Measurements from ENCODE around the gene PCGF3. TPM values are rescaled to one million over a fixed set of nuclear protein-coding genes. Genes with fewer than 3 reads are reported as not detected.

PCGF3 gene
- total and polyA plus RNA-seq, 4 donors = 11.0 to 23.3 (median 14.3) TPM

DNA sequence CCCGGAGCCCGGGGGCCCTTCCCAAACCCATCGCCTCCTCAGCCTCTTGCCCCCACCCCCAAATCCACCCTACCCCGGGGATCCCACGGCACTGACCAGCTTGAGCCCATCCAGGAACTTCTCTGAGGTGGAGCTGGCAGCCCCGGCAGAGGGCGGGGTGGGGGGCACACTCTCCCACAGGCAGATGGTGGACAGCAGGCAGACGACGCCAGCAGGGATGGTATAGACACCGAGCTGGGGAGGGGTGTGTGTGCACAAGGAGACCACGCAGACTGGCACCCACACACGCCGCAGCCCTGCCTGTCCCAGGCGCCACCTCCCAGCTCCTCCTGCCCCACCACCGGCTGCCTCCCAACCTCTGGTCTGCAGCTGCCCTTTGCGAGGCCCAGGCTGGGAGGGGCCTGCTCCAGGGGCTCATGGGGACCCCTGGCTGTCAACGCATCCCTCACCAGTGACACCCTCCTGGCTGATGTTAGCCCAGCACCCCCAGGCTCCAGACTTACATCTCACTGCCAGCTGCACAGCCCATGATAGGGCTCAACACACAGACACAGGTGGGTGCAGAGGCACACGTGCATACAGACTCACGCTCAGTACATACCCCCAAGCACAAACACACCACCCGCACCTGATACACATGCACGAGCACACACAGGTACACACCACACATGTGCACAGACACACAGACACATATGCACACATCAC lies 20.9 kb upstream of the PCGF3 start (continued):
- TF ChIP-seq, protein P1, sequence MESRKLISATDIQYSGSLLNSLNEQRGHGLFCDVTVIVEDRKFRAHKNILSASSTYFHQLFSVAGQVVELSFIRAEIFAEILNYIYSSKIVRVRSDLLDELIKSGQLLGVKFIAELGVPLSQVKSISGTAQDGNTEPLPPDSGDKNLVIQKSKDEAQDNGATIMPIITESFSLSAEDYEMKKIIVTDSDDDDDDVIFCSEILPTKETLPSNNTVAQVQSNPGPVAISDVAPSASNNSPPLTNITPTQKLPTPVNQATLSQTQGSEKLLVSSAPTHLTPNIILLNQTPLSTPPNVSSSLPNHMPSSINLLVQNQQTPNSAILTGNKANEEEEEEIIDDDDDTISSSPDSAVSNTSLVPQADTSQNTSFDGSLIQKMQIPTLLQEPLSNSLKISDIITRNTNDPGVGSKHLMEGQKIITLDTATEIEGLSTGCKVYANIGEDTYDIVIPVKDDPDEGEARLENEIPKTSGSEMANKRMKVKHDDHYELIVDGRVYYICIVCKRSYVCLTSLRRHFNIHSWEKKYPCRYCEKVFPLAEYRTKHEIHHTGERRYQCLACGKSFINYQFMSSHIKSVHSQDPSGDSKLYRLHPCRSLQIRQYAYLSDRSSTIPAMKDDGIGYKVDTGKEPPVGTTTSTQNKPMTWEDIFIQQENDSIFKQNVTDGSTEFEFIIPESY (IDR thresholded peaks at IDR 0.05) = no peak
- TF ChIP-seq GABPA (IDR thresholded peaks at IDR 0.05 in 1 of 2, conservative IDR thresholded peaks at IDR 0.05 in 1 of 2) (no peak), RXRA (IDR thresholded peaks at IDR 0.05) (no peak), SP1 (IDR thresholded peaks at IDR 0.05) (no peak), FOXA2 (IDR thresholded peaks at IDR 0.05) (no peak), YY1 (IDR thresholded peaks at IDR 0.05) (no peak), RAD21 (IDR thresholded peaks at IDR 0.05) (no peak)
- TF ChIP-seq, protein P2, sequence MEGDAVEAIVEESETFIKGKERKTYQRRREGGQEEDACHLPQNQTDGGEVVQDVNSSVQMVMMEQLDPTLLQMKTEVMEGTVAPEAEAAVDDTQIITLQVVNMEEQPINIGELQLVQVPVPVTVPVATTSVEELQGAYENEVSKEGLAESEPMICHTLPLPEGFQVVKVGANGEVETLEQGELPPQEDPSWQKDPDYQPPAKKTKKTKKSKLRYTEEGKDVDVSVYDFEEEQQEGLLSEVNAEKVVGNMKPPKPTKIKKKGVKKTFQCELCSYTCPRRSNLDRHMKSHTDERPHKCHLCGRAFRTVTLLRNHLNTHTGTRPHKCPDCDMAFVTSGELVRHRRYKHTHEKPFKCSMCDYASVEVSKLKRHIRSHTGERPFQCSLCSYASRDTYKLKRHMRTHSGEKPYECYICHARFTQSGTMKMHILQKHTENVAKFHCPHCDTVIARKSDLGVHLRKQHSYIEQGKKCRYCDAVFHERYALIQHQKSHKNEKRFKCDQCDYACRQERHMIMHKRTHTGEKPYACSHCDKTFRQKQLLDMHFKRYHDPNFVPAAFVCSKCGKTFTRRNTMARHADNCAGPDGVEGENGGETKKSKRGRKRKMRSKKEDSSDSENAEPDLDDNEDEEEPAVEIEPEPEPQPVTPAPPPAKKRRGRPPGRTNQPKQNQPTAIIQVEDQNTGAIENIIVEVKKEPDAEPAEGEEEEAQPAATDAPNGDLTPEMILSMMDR (IDR thresholded peaks at IDR 0.05; ENCODE audit: low read depth, low read length, missing input control) = no peak

DNA sequence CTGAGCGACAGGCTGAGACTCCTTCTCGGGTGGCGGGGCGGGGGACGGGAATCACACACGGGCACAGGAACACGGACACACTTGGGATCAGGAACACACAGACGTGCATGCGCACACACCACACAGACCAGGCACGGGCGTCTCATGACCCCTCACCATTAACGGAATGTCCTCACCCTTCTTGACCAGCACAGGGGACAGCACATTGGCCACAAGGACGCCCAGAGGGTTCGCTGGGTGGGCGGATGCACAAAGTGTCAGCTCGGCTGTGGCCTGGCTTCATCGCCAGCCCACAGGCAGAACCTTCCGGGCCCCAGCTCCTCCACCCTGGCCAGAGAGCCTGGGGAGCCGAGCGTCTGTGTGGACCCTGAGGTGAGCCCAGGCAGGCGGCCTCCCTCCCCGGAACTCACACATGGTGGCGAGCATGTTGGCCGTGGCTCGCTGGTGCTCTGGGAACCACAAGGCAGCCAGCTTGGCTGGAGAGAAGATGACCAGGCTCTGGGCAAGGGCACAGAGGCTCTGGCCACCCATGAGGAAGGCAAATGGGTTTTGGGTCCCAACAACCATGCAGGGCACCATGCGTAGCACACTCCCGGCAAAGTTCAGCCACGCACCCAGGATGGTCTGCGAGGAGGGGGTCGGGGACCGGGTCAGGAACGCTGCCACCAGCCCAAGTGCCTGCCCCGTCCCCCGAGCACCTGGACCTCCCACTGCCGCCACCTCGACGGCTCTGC lies 19.8 kb upstream of the PCGF3 start:
- peaks cover 9 to 33% (median 21%) of the 10 kb centered on the region in 4 donors for H3K4me1 ChIP-seq (ENCODE audit: control insufficient read depth in 4 of 4, insufficient read depth in 4 of 4, low read length in 3 of 4)
- WGBS = 96% methylated on average over 37 of the region's 37 CpGs

DNA sequence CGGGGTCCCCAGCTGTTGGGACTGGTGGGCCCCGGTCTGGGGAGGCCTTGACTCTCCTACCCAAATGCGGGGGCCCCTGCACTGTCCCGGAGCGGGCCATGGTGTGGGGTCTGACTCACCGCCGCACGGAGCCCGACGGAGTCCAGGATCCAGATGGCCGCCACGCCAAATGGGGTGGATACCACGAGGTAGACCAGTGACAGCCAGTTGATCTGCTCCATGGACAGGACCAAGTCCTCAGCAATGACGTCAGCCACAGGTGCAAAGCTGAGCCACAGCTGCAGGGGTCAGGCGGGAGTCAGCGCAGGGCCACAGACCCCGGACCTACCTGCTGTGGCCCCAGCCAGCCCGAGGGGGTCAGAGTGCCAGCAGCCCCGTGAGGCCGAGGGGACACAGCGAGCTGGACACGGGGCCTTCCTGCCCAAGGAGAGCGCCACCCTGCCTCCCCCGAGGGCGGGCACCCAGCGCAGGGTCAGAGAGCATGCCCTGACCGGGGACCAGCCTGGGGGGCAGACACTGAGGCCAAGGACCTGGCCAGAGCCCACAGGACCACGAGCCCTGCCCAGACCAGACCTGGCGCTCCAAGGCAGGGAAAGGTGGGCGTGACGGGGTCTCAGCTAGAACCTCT lies 19.1 kb upstream of the PCGF3 start:
- H3K4me3 ChIP-seq (ENCODE audit: low read depth in 1 of 3, low read length in 3 of 3) = no peak overlapping the region
- 94% methylated on average over 31 of the region's 31 CpGs for WGBS
- H3K9ac ChIP-seq (ENCODE audit: low read depth in 1 of 2, low read length in 2 of 2) = no peak overlapping the region
- no peaks in the 10 kb centered on the region for H3K36me3 ChIP-seq (ENCODE audit: control insufficient read depth in 4 of 4, insufficient read depth in 3 of 4, low read depth in 1 of 4, low read length in 3 of 4)
- no peaks in the 10 kb centered on the region for H3K9me3 ChIP-seq (ENCODE audit: control insufficient read depth in 4 of 4, low read length in 3 of 4)
- TF ChIP-seq JUND (IDR thresholded peaks at IDR 0.05) (no peak), GABPA (IDR thresholded peaks at IDR 0.05 in 1 of 2, conservative IDR thresholded peaks at IDR 0.05 in 1 of 2) (no peak), HNF4A (conservative IDR thresholded peaks at IDR 0.05) (no peak), FOXA1 (IDR thresholded peaks at IDR 0.05) (no peak), NR2F2 (IDR thresholded peaks at IDR 0.05) (no peak), TAF1 (conservative IDR thresholded peaks at IDR 0.05) (no peak), RXRA (IDR thresholded peaks at IDR 0.05) (no peak), YY1 (IDR thresholded peaks at IDR 0.05) (no peak), FOXA2 (IDR thresholded peaks at IDR 0.05) (no peak), EGR1 (IDR thresholded peaks at IDR 0.05; ENCODE audit: low read depth in 2 of 2) (no peak), SP1 (IDR thresholded peaks at IDR 0.05) (no peak), RAD21 (IDR thresholded peaks at IDR 0.05) (no peak)
- TF ChIP-seq, protein P3, sequence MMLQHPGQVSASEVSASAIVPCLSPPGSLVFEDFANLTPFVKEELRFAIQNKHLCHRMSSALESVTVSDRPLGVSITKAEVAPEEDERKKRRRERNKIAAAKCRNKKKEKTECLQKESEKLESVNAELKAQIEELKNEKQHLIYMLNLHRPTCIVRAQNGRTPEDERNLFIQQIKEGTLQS (IDR thresholded peaks at IDR 0.05) = no peak
- TF ChIP-seq, protein P4, sequence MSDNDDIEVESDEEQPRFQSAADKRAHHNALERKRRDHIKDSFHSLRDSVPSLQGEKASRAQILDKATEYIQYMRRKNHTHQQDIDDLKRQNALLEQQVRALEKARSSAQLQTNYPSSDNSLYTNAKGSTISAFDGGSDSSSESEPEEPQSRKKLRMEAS (IDR thresholded peaks at IDR 0.05) = no peak
- TF ChIP-seq, protein P1 (IDR thresholded peaks at IDR 0.05) = no peak
- TF ChIP-seq, protein P2 (IDR thresholded peaks at IDR 0.05; ENCODE audit: low read depth, low read length, missing input control) = no peak
- H3K27ac ChIP-seq (ENCODE audit: low read depth in 1 of 2, low read length in 2 of 2) = peak overlapping the region; percentile 60 to 79
- DNase-seq (ENCODE audit: low spot score) = no peak
- no peaks in the 10 kb centered on the region for H3K27me3 ChIP-seq (ENCODE audit: control insufficient read depth in 4 of 4, insufficient read depth in 4 of 4, low read length in 3 of 4)
- peaks cover 9 to 32% (median 19%) of the 10 kb centered on the region in 4 donors for H3K4me1 ChIP-seq (ENCODE audit: control insufficient read depth in 4 of 4, insufficient read depth in 4 of 4, low read length in 3 of 4)

More for the DNA sequence above, 19.8 kb upstream of the PCGF3 start:
- H3K4me3 ChIP-seq (ENCODE audit: low read depth in 1 of 3, low read length in 3 of 3) = no peak overlapping the region
- no peak overlapping the region for H3K9ac ChIP-seq (ENCODE audit: low read depth in 1 of 2, low read length in 2 of 2)
- H3K27me3 ChIP-seq (ENCODE audit: control insufficient read depth in 4 of 4, insufficient read depth in 4 of 4, low read length in 3 of 4) = no peaks in the 10 kb centered on the region
- no peak for TF ChIP-seq YY1 (IDR thresholded peaks at IDR 0.05)
- no peak overlapping the region for H3K27ac ChIP-seq (ENCODE audit: low read depth in 1 of 2, low read length in 2 of 2)
- H3K36me3 ChIP-seq (ENCODE audit: control insufficient read depth in 4 of 4, insufficient read depth in 3 of 4, low read depth in 1 of 4, low read length in 3 of 4) = no peaks in the 10 kb centered on the region
- DNase-seq (ENCODE audit: low spot score) = no peak
- H3K9me3 ChIP-seq (ENCODE audit: control insufficient read depth in 4 of 4, low read length in 3 of 4) = no peaks in the 10 kb centered on the region
